ENCODE measurements around the gene TNK1. TPM values are rescaled to one million over a fixed set of nuclear protein-coding genes. Genes with fewer than 3 reads are reported as not detected.

The TNK1 gene
- total and polyA plus RNA-seq, 9 of the 15 experiments (the other 6 are each of a cell fraction or from before 2014, with no cell fraction given), result 0.28 to 5.2 (median 2.1) TPM

- intact Hi-C loops (cut with micrococcal nuclease) (loop anchor here (5.0 kb wide), 2 partner anchors 36 to 44 kb away; partner anchors contain the start of genes POLR2A, SLC35G6 and TMEM256), in situ Hi-C loops (cut with MboI) (no loop called here)
- peak overlapping the region; percentile 52 for H3K4me3 ChIP-seq
- H3K9ac ChIP-seq (ENCODE audit: insufficient read depth in 1 of 2, low read depth in 2 of 2, low read length in 2 of 2), result peak overlapping the region; percentile 68 to 92; a peak in 3 of 4 replicates
- POLR2A ChIA-PET, result interaction anchor here (1.0 to 4.2 kb wide), 3 partner anchors 16 to 85 kb away, joined by 3 to 21 read pairs (median 3); partner anchors contain the start of gene POLR2A
- peak overlapping the region; percentile 62; the same call in 1 of the 3 replicates for H3K27ac ChIP-seq (ENCODE audit: extremely low read depth, low read depth, low read length)
- H3K4me2 ChIP-seq (ENCODE audit: insufficient read depth, low read length), result peak overlapping the region; percentile 76
- H3K79me2 ChIP-seq (ENCODE audit: control insufficient read depth, insufficient read depth, low read length), result peaks cover 7% of the 10 kb centered on the region; the same call in 2 of the 3 replicates
- peak; percentile 64 for ATAC-seq
- WGBS (ENCODE audit: insufficient coverage, low coverage, missing lambda C conversion rate), result 20% methylated on average over 10 of the region's 48 CpGs
- H3K36me3 ChIP-seq (ENCODE audit: control insufficient read depth, insufficient read depth, low read length), result no peaks in the 10 kb centered on the region
- no peaks in the 10 kb centered on the region for H3K9me3 ChIP-seq (replicated peaks; ENCODE audit: control insufficient read depth, insufficient read depth, low read depth, low read length)
- no peaks in the 10 kb centered on the region for H3K27me3 ChIP-seq (ENCODE audit: control insufficient read depth in 2 of 2, insufficient read depth in 2 of 2, low read length in 2 of 2)
- FAIRE-seq, result no peak
- peaks cover 20 to 69% of the 10 kb centered on the region in 2 experiments; a peak in 4 of 5 replicates for H3K4me1 ChIP-seq (replicated peaks in 1 of 2; ENCODE audit: control insufficient read depth in 2 of 2, insufficient read depth in 2 of 2, low read length in 2 of 2)
- CTCF ChIA-PET (ENCODE audit: low intra/inter-chr PET ratio), result no interaction called here
- DNase-seq (ENCODE audit: extremely low read depth in 1 of 4, low spot score in 3 of 4), result peak; percentile 53 to 74 (median 57)
- peak overlapping the region; percentile 89 for H2AFZ ChIP-seq (ENCODE audit: low read depth, low read length)
- H4K20me1 ChIP-seq (replicated peaks; ENCODE audit: control insufficient read depth, insufficient read depth, low read length), result no peaks in the 10 kb centered on the region
- H3K9me1 ChIP-seq (ENCODE audit: control insufficient read depth, insufficient read depth, low read length), result peaks cover 3% of the 10 kb centered on the region
- BruUV-seq (replicated peaks), result no TSS peak
- TF ChIP-seq CTBP1 (IDR thresholded peaks at IDR 0.05; ENCODE audit: borderline replicate concordance), result peak; percentile 30; the same call in 1 of the 2 replicates
- no peak for TF ChIP-seq TFAP4 (CRISPR knock-in tag; IDR thresholded peaks at IDR 0.05; ENCODE audit: borderline replicate concordance)
- no peak for TF ChIP-seq SAP30 (IDR thresholded peaks at IDR 0.05; ENCODE audit: borderline replicate concordance, insufficient read depth, low read depth, low read length, poor library complexity, severe bottlenecking)
- TF ChIP-seq POLR2G (IDR thresholded peaks at IDR 0.05; ENCODE audit: low read depth, low read length), result peak; percentile 63
- TF ChIP-seq WHSC1 (IDR thresholded peaks at IDR 0.05; ENCODE audit: low read length), result no peak
- 0 out of 2 replicates have a peak, but pooled peaks have one; percentile 25 for TF ChIP-seq CXXC5 (CRISPR knock-in tag; IDR thresholded peaks at IDR 0.05)
- no peak for TF ChIP-seq DNMT1 (IDR thresholded peaks at IDR 0.05)
- no peak for TF ChIP-seq SOX6 (IDR thresholded peaks at IDR 0.05)
- TF ChIP-seq AFF4 (CRISPR knock-in tag; IDR thresholded peaks at IDR 0.05), result no peak
- TF ChIP-seq VEZF1 (CRISPR knock-in tag; IDR thresholded peaks at IDR 0.05), result peak; percentile 59; the same call in 1 of the 2 replicates
- 0 out of 4 replicates have a peak, but pooled peaks of 1 of the 2 experiments have one; percentile 4 for TF ChIP-seq UBTF (IDR thresholded peaks at IDR 0.05; ENCODE audit: borderline replicate concordance in 1 of 2, low read depth in 2 of 2, low read length in 2 of 2)
- no peak for TF ChIP-seq SMARCA5 (IDR thresholded peaks at IDR 0.05)
Measured at GRCh38 chr17:7437950-7438614, 57.2 kb downstream of the TNK1 start.
